BE2C (cell line): ENCODE measurements around the gene PRELID1.
"Not testable (repeated sequence)": the region's sequence is repeated elsewhere in the genome, so short reads cannot be mapped to it uniquely, and the experiment has no call there.

Source experiments
- DNase-seq: peaks from one replicate; pipeline ENCODE4 v3.0.0-alpha.2; 2020
- H3K27me3 ChIP-seq: fragments of 250-450 bp; sonication (Bioruptor Pico); 2 replicates; pipeline ENCODE4 v1.5.1; 2020; ENCODE audit warnings: mild to moderate bottlenecking
- H3K36me3 ChIP-seq: fragments of 250-450 bp; sonication (Bioruptor Pico); 2 replicates; pipeline ENCODE4 v1.5.1; 2020; ENCODE audit warnings: mild to moderate bottlenecking
- H3K4me1 ChIP-seq: fragments of 250-450 bp; sonication (Bioruptor Pico); 2 replicates; pipeline ENCODE4 v1.5.1; 2020
- H3K4me3 ChIP-seq: 2 replicates; pipeline ENCODE4 v1.5.1; 2011; ENCODE audit warnings: low read depth, low read length
- H3K9me3 ChIP-seq: fragments of 250-450 bp; sonication (Bioruptor Pico); 2 replicates; pipeline ENCODE4 v1.5.1; 2020
- CTCF ChIP-seq: IDR thresholded peaks from 2 replicates; pipeline ENCODE4 v1.5.1; 2012; ENCODE audit warnings: mild to moderate bottlenecking, low read depth, low read length

The PRELID1 gene

GRCh38 chr5:177301503-177302165 lies 2.0 kb upstream of the PRELID1 start:
- Histone ChIP-seq H3K4me1 (no peaks in the 10 kb centered on the region), H3K27me3 (no peaks in the 10 kb centered on the region), H3K36me3 (peaks cover 32% of the 10 kb centered on the region), H3K4me3 (peak overlapping the region; percentile 90), H3K9me3 (no peaks in the 10 kb centered on the region)
- no peak for DNase-seq
- no peak for TF ChIP-seq CTCF

- H3K36me3 ChIP-seq = peaks cover 38% of the 10 kb centered on the region
- peak; percentile 47 for DNase-seq
- H3K27me3 ChIP-seq = no peaks in the 10 kb centered on the region
- H3K9me3 ChIP-seq = no peaks in the 10 kb centered on the region
- H3K4me1 ChIP-seq = no peaks in the 10 kb centered on the region
- TF ChIP-seq CTCF = peak; percentile 46
- peak overlapping the region; percentile 90 for H3K4me3 ChIP-seq
Measured at GRCh38 chr5:177302354-177303110, 1.1 kb upstream of the PRELID1 start.

- H3K36me3 ChIP-seq = peaks cover 43% of the 10 kb centered on the region
- H3K4me1 ChIP-seq = no peaks in the 10 kb centered on the region
- no peak for DNase-seq
- TF ChIP-seq CTCF = no peak
- no peaks in the 10 kb centered on the region for H3K9me3 ChIP-seq
- H3K27me3 ChIP-seq = no peaks in the 10 kb centered on the region
- peak overlapping the region; percentile 90 for H3K4me3 ChIP-seq
Measured at GRCh38 chr5:177303925-177304391, 359 bp downstream of the PRELID1 start.

GRCh38 chr5:177304392-177305119 lies 957 bp downstream of the PRELID1 start:
- Histone ChIP-seq H3K27me3 (no peaks in the 10 kb centered on the region), H3K4me1 (no peaks in the 10 kb centered on the region), H3K9me3 (no peaks in the 10 kb centered on the region), H3K4me3 (peak overlapping the region; percentile 90), H3K36me3 (peaks cover 44% of the 10 kb centered on the region)
- no peak for TF ChIP-seq CTCF
- no peak for DNase-seq

GRCh38 chr5:177306103-177306640 lies 2.6 kb downstream of the PRELID1 start:
- H3K4me1 ChIP-seq, DNase-seq, H3K9me3 ChIP-seq, H3K4me3 ChIP-seq, H3K27me3 ChIP-seq: not testable (repeated sequence)
- peaks cover 39% of the 10 kb centered on the region for H3K36me3 ChIP-seq
